ENCODE data around the gene MX1.
"Not testable (repeated sequence)": the region's sequence is repeated elsewhere in the genome, so short reads cannot be mapped to it uniquely, and the experiment has no call there.

Gene MX1

GRCh38 chr21:41410361-41410760, 15.7 kb upstream of the MX1 start:
- no peak for FAIRE-seq

GRCh38 chr21:41410767-41411448, 15.1 kb upstream of the MX1 start:
- FAIRE-seq: no peak

GRCh38 chr21:41411449-41412089, 14.5 kb upstream of the MX1 start:
- FAIRE-seq: no peak

- not testable (repeated sequence) for FAIRE-seq
These were observed 8.5 kb upstream of the MX1 start for GRCh38 chr21:41417505-41417904.

GRCh38 chr21:41418393-41418792, 7.6 kb upstream of the MX1 start:
- FAIRE-seq: no peak

- FAIRE-seq: no peak
These were observed 6.9 kb upstream of the MX1 start for GRCh38 chr21:41418956-41419680.

GRCh38 chr21:41419921-41420862, 5.8 kb upstream of the MX1 start:
- FAIRE-seq: no peak

GRCh38 chr21:41420998-41421397, 5.0 kb upstream of the MX1 start:
- FAIRE-seq: not testable (repeated sequence)

GRCh38 chr21:41422546-41423304, 3.3 kb upstream of the MX1 start:
- FAIRE-seq: no peak

- FAIRE-seq: not testable (repeated sequence)
These were observed 2.8 kb upstream of the MX1 start for GRCh38 chr21:41423305-41423636.

- no peak for FAIRE-seq
These were observed 468 bp upstream of the MX1 start for GRCh38 chr21:41425588-41425953.

GRCh38 chr21:41426676-41427404, 801 bp downstream of the MX1 start:
- no peak for FAIRE-seq

GRCh38 chr21:41427556-41427955, 1.5 kb downstream of the MX1 start:
- no peak for FAIRE-seq

GRCh38 chr21:41428311-41428710, 2.3 kb downstream of the MX1 start:
- no peak for FAIRE-seq

GRCh38 chr21:41428847-41429246, 2.8 kb downstream of the MX1 start:
- FAIRE-seq: no peak

GRCh38 chr21:41429305-41429704, 3.3 kb downstream of the MX1 start:
- no peak for FAIRE-seq

GRCh38 chr21:41429925-41430491, 4.0 kb downstream of the MX1 start:
- FAIRE-seq: no peak

GRCh38 chr21:41431788-41432548, 5.9 kb downstream of the MX1 start:
- no peak for FAIRE-seq

- FAIRE-seq: no peak
These were observed 6.8 kb downstream of the MX1 start for GRCh38 chr21:41432562-41433460.

All from colon (tissue), 2 donors.